Bladder microvascular endothelial cell (primary cell): ENCODE measurements around the gene SEMA3A. TPM values are rescaled to one million over a fixed set of nuclear protein-coding genes. Genes with fewer than 3 reads are reported as not detected.

ENCODE experiments used
- total RNA-seq: library from RNA; depleted of rRNA; stranded (reverse); fragments of >200 nt; gene quantifications from 2 replicates; pipeline ENCODE4 v1.2.3, GENCODE V29; 2014

SEMA3A gene
- total RNA-seq: 2.4 and 42.2 TPM in 2 replicates

DNA sequence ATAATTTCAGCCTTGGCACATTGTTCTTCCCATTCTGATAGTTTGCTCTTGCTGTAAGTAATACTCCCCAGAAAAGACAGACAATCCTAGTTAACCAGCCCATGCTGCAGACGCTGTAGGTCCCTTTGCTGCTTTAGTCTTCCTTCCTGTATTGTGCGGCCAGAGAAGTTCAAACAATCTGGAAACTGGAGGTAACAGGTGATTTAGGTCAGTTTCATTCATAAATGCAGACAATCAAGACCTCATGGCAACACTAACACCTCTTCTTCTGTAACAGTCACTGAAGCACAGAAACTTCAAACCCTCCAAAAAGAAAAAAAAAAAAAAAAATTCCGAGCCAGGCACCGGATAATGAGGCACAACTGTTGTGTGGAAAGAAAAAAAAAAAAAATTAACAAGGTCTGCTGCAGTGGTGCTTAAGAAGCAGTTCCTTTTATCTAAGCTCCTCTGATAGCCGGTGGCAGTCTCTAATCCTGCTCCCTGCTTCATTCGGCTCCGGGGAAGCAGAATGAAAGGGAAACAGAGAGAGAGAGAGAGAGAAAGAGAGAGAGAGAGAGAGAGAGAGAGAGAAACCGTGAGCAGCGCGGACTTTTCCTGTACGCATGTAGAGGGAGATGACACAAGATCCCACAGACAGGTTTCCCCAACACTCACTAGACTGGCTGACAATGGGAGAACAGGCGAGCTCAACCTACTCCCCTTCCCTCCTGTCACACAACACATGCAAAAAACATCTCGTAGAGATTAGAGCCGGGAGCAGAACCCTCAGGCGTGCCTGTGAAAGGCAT, at the start of gene SEMA3A:
Gene SEMA3A (minus strand): TSS at position 306 of the 788 bp plus-strand sequence. CDS start 203 bp downstream, at position 103.

